ENCODE measurements around the gene CNTN4.

GRCh38 chr3:2554656-2555055 lies 456.0 kb downstream of the CNTN4 start:
- TF ChIP-seq CTCF (IDR thresholded peaks at IDR 0.05), result no peak
- no peak for TF ChIP-seq POLR2A (IDR thresholded peaks at IDR 0.05)

Measured in body of pancreas (tissue), 4 donors.